Stimulated activated CD8-positive, alpha-beta memory T cell treated with anti-CD3 and anti-CD28 coated beads, Interleukin-4, amount 100 ng/mL, for 48 hours (primary cell): ENCODE data around the gene CCDC27.

ENCODE experiments used
- DNase-seq: peaks from one replicate; pipeline ENCODE4 v3.0.0-alpha.2; 2020

Gene CCDC27

GRCh38 chr1:3778590-3779264, 26.5 kb downstream of the CCDC27 start:
- no peak for DNase-seq

- DNase-seq, result no peak
These were observed 27.1 kb downstream of the CCDC27 start for GRCh38 chr1:3779265-3779911.

- DNase-seq, result no peak
These were observed 27.7 kb downstream of the CCDC27 start for GRCh38 chr1:3779912-3780416.

GRCh38 chr1:3780901-3781300, 28.7 kb downstream of the CCDC27 start:
- DNase-seq, result no peak

GRCh38 chr1:3783651-3784474, 31.6 kb downstream of the CCDC27 start:
- DNase-seq, result no peak

GRCh38 chr1:3785045-3785444, 32.8 kb downstream of the CCDC27 start:
- no peak for DNase-seq

GRCh38 chr1:3785456-3786157, 33.4 kb downstream of the CCDC27 start:
- peak; percentile 50 for DNase-seq

GRCh38 chr1:3786468-3787348, 34.5 kb downstream of the CCDC27 start:
- no peak for DNase-seq

GRCh38 chr1:3787349-3787715, 35.1 kb downstream of the CCDC27 start:
- peak; percentile 73 for DNase-seq

GRCh38 chr1:3787745-3788605, 35.7 kb downstream of the CCDC27 start:
- no peak for DNase-seq

- no peak for DNase-seq
These were observed 36.6 kb downstream of the CCDC27 start for GRCh38 chr1:3788756-3789420.

- DNase-seq, result no peak
These were observed 37.4 kb downstream of the CCDC27 start for GRCh38 chr1:3789421-3790300.

GRCh38 chr1:3790500-3790923, 38.3 kb downstream of the CCDC27 start:
- no peak for DNase-seq

- no peak for DNase-seq
These were observed 38.7 kb downstream of the CCDC27 start for GRCh38 chr1:3790952-3791351.

- no peak for DNase-seq
These were observed 43.4 kb downstream of the CCDC27 start for GRCh38 chr1:3795453-3796214.

- peak; percentile 95 for DNase-seq
These were observed 44.2 kb downstream of the CCDC27 start, which contains the start of gene LRRC47 for GRCh38 chr1:3796215-3797061. Gene LRRC47, minus strand, starts transcription at chr1:3796498. Its CDS starts 22 bp downstream, at chr1:3796476.

- no peak for DNase-seq
These were observed 47.9 kb downstream of the CCDC27 start for GRCh38 chr1:3799976-3800685.
